Smooth muscle cell (in vitro differentiated cells): Measurements from ENCODE around the gene LRRC14B. TPM values are rescaled to one million over a fixed set of nuclear protein-coding genes. Genes with fewer than 3 reads are reported as not detected.

Experiments
- DNase-seq: peaks from one replicate; lab custom pipeline; 2025; ENCODE audit not compliant: unreplicated experiment; lab: John Stamatoyannopoulos, UW
- H2AFZ ChIP-seq: fragments of 200-600 bp; sonication (generic); 2 replicates; pipeline ENCODE4 v1.6.0; 2016; ENCODE audit warnings: antibody characterized with exemption, low read depth, mild to moderate bottlenecking
- H3F3A ChIP-seq: fragments of 200-600 bp; sonication (generic); 2 replicates; pipeline ENCODE4 v1.6.0; 2017; ENCODE audit warnings: antibody characterized with exemption, low read depth
- H3K27ac ChIP-seq: fragments of 200-600 bp; sonication (generic); 2 replicates; pipeline ENCODE4 v1.5.1; 2016; ENCODE audit warnings: low read depth, mild to moderate bottlenecking
- H3K27me3 ChIP-seq: fragments of 200-600 bp; sonication (generic); 2 replicates; pipeline ENCODE4 v1.6.1; 2016; ENCODE audit warnings: low read depth, mild to moderate bottlenecking
- H3K36me3 ChIP-seq: fragments of 200-600 bp; sonication (generic); 2 replicates; pipeline ENCODE4 v1.5.1; 2016; ENCODE audit warnings: low read depth
- H3K4me1 ChIP-seq: fragments of 200-600 bp; sonication (generic); 2 replicates; pipeline ENCODE4 v1.5.1; 2016; ENCODE audit warnings: low read depth
- H3K4me2 ChIP-seq: fragments of 200-600 bp; sonication (generic); 2 replicates; pipeline ENCODE4 v1.6.0; 2016; ENCODE audit warnings: mild to moderate bottlenecking
- H3K4me3 ChIP-seq: fragments of 200-600 bp; sonication (generic); 2 replicates; pipeline ENCODE4 v1.5.1; 2016; ENCODE audit warnings: mild to moderate bottlenecking
- H3K79me2 ChIP-seq: fragments of 200-600 bp; sonication (generic); 2 replicates; pipeline ENCODE4 v1.6.0; 2016; ENCODE audit warnings: low read depth, mild to moderate bottlenecking
- H3K9ac ChIP-seq: fragments of 200-600 bp; sonication (generic); 2 replicates; pipeline ENCODE4 v1.6.0; 2016; ENCODE audit warnings: low read depth
- H3K9me3 ChIP-seq: fragments of 200-600 bp; sonication (generic); replicated peaks from 2 replicates; pipeline ENCODE4 v1.5.1; 2016; ENCODE audit warnings: low read depth
- H4K20me1 ChIP-seq: fragments of 200-600 bp; sonication (generic); 2 replicates; pipeline ENCODE4 v1.6.0; 2016; ENCODE audit warnings: low read depth
- CTCF ChIP-seq: fragments of 200-600 bp; sonication (generic); IDR thresholded peaks from 2 replicates; pipeline ENCODE4 v1.5.1; 2017; ENCODE audit warnings: borderline replicate concordance, mild to moderate bottlenecking, antibody characterized with exemption; ENCODE audit not compliant: insufficient read depth, poor library complexity, severe bottlenecking
- WGBS: methylation state at CpG from one replicate; pipeline ENCODE4 v1.1.7; 2016; ENCODE audit warnings: low lambda C conversion rate; 5-methylcytosine and 5-hydroxymethylcytosine counted together
- polyA plus RNA-seq: library from polyadenylated mRNA; unstranded; fragments of >200 nt; fragmentation: Nextera tagmentation; extraction: Ambion mirVana; gene quantifications from 2 replicates; pipeline ENCODE4 v1.2.1, GENCODE V29; 2016
- total RNA-seq: library from RNA; depleted of rRNA; stranded (reverse); fragments of >200 nt; gene quantifications from 2 replicates; pipeline ENCODE4 v1.2.3, GENCODE V29; 2014

Gene LRRC14B
- total and polyA plus RNA-seq, 2 experiments from 2014 or later = not detected

- H3K27me3 ChIP-seq = no peaks in the 10 kb centered on the region
- no peak overlapping the region for H3K4me2 ChIP-seq
- no peaks in the 10 kb centered on the region for H3K36me3 ChIP-seq
- TF ChIP-seq CTCF = no peak
- H3K9me3 ChIP-seq = no peaks in the 10 kb centered on the region
- H3K79me2 ChIP-seq = no peaks in the 10 kb centered on the region
- no peak overlapping the region for H3K27ac ChIP-seq
- H2AFZ ChIP-seq = no peak overlapping the region
- H3K4me3 ChIP-seq = no peak overlapping the region
- H3K4me1 ChIP-seq = no peaks in the 10 kb centered on the region
- DNase-seq = no peak
- H3F3A ChIP-seq = no peaks in the 10 kb centered on the region
- H4K20me1 ChIP-seq = no peaks in the 10 kb centered on the region
- H3K9ac ChIP-seq = no peak overlapping the region
- WGBS = 96% methylated on average over 23 of the region's 23 CpGs
These were observed 19.4 kb upstream of the LRRC14B start for GRCh38 chr5:171801-172331.

DNA sequence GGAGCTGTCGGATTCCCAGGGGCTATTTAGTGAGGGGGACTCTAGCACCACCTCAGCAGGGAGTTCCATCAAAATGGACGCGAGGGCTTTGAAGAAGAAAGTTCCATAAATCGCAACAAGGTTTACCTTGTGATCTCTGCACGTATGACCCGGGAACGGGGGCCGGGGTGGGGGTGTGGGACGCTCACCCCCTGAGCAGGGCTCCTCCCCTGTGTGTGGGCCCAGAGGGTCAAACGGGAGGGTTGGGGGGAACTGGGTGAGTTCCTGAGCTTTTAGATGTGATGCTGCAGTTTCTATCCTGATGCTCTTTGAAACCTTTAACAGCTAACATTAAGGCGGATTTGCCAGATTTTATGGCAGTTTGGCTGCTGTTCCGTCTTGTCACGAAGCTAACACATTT lies 18.9 kb upstream of the LRRC14B start:
- Histone ChIP-seq H2AFZ (no peak overlapping the region), H3K9ac (no peak overlapping the region), H4K20me1 (no peaks in the 10 kb centered on the region), H3K27ac (no peak overlapping the region), H3K4me3 (no peak overlapping the region), H3K4me1 (no peaks in the 10 kb centered on the region), H3K79me2 (no peaks in the 10 kb centered on the region), H3K27me3 (no peaks in the 10 kb centered on the region), H3F3A (no peaks in the 10 kb centered on the region), H3K4me2 (no peak overlapping the region), H3K9me3 (no peaks in the 10 kb centered on the region), H3K36me3 (no peaks in the 10 kb centered on the region)
- no peak for DNase-seq
- TF ChIP-seq CTCF = no peak
- WGBS = 94% methylated on average over 13 of the region's 13 CpGs

DNA sequence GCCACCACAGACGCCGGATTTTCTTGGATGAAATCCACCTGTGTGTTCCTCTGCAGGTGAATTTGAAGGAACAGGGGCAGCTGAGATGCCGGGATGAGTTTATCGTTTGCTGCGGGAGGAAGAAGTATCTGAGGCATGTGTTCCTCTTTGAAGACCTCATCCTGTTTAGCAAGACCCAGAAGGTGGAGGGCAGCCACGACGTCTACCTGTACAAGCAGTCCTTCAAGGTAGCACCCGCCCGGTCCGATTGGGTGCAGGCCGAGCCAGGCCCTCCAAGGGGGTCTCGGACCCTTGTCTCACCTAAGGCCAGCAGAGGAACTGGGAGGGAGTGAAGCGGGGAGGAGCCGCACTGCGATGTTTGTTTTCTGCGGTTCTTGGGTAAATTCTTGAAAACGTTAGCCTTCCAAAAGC lies 18.4 kb upstream of the LRRC14B start:
- Histone ChIP-seq H3K27me3 (no peaks in the 10 kb centered on the region), H3K4me2 (no peak overlapping the region), H3K4me1 (no peaks in the 10 kb centered on the region), H3K4me3 (no peak overlapping the region), H3K27ac (no peak overlapping the region), H3K9me3 (no peaks in the 10 kb centered on the region), H3K9ac (no peak overlapping the region), H3K36me3 (no peaks in the 10 kb centered on the region), H3F3A (no peaks in the 10 kb centered on the region), H4K20me1 (no peaks in the 10 kb centered on the region), H2AFZ (no peak overlapping the region), H3K79me2 (no peaks in the 10 kb centered on the region)
- DNase-seq = no peak
- WGBS = 91% methylated on average over 17 of the region's 17 CpGs
- TF ChIP-seq CTCF = no peak

DNA sequence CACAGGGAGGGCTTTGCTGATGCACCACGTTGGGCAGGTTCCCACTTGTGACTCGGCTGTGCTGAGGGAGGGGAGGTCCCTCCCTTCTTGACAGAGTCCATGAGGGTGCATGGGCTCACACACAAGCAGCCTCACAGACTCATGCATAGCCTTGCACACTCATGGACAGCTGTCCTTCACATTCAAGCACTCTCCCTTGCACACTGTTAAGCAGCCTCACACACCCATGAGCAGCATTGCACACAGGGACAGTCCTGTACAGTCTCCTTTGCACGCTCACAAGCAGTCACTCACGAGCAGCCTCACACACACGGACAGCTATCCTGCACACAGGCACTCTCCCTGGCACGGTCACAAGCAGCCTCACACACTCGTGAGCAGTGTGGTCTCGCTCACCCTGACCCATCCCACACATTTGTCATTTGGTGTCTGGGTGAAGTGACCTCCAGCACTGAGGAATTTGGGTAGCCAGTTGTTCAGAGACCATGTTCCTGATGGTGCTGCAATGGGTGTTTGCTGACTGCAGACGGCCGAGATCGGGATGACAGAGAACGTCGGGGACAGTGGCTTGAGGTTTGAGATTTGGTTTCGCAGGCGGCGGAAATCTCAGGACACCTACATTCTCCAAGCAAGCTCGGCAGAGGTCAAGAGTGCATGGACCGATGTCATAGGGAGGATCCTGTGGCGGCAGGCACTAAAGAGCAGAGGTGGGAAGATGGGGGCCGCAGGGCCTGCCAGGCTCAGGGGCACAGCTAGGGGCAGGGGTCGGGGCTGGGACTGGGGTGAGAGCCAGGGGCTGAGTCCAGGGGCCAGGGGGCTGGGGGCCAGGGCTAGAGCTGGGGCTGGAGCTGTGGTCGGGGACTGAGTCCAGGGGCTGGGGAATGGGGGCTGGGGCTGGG lies 17.7 kb upstream of the LRRC14B start:
- no peak for TF ChIP-seq CTCF
- no peak for DNase-seq
- H2AFZ ChIP-seq = no peak overlapping the region

More for the DNA sequence above, 17.7 kb upstream of the LRRC14B start:
- WGBS = 94% methylated on average over 20 of the region's 22 CpGs
- H3K27me3 ChIP-seq = no peaks in the 10 kb centered on the region
- H3K79me2 ChIP-seq = no peaks in the 10 kb centered on the region
- H4K20me1 ChIP-seq = no peaks in the 10 kb centered on the region
- no peak overlapping the region for H3K9ac ChIP-seq
- H3K27ac ChIP-seq = no peak overlapping the region
- H3K36me3 ChIP-seq = no peaks in the 10 kb centered on the region
- H3K4me3 ChIP-seq = no peak overlapping the region
- H3K4me1 ChIP-seq = no peaks in the 10 kb centered on the region
- H3F3A ChIP-seq = no peaks in the 10 kb centered on the region
- H3K9me3 ChIP-seq = no peaks in the 10 kb centered on the region
- H3K4me2 ChIP-seq = no peak overlapping the region
